Ammon's horn (tissue), 1 donor: ENCODE measurements around the gene POU2AF2.
"Not testable (repeated sequence)": the region's sequence is repeated elsewhere in the genome, so short reads cannot be mapped to it uniquely, and the experiment has no call there.

ENCODE experiments used
- DNase-seq: peaks from one replicate; pipeline ENCODE4 v3.0.0-alpha.2; 2016; ENCODE audit warnings: low spot score

POU2AF2 gene

GRCh38 chr11:111303461-111303860 lies 57.9 kb downstream of the POU2AF2 start:
- no peak for DNase-seq

GRCh38 chr11:111305162-111305802 lies 59.8 kb downstream of the POU2AF2 start:
- DNase-seq = no peak

GRCh38 chr11:111305876-111306275 lies 60.4 kb downstream of the POU2AF2 start:
- DNase-seq = no peak

- no peak for DNase-seq
These were observed 60.8 kb downstream of the POU2AF2 start for GRCh38 chr11:111306321-111306720.

- no peak for DNase-seq
These were observed 62.1 kb downstream of the POU2AF2 start for GRCh38 chr11:111307472-111308108.

- no peak for DNase-seq
These were observed 62.6 kb downstream of the POU2AF2 start for GRCh38 chr11:111308140-111308539.

GRCh38 chr11:111309215-111309915 lies 63.8 kb downstream of the POU2AF2 start:
- DNase-seq = no peak

- DNase-seq = no peak
These were observed 64.6 kb downstream of the POU2AF2 start for GRCh38 chr11:111310088-111310487.

GRCh38 chr11:111310723-111311122 lies 65.2 kb downstream of the POU2AF2 start:
- DNase-seq = no peak

GRCh38 chr11:111312076-111312475 lies 66.6 kb downstream of the POU2AF2 start:
- no peak for DNase-seq

- DNase-seq = no peak
These were observed 73.8 kb downstream of the POU2AF2 start for GRCh38 chr11:111319296-111319695.

- not testable (repeated sequence) for DNase-seq
These were observed 74.7 kb downstream of the POU2AF2 start for GRCh38 chr11:111320199-111320598.

- DNase-seq = no peak
These were observed 75.4 kb downstream of the POU2AF2 start for GRCh38 chr11:111320728-111321568.

GRCh38 chr11:111322534-111322933 lies 77.0 kb downstream of the POU2AF2 start:
- DNase-seq = no peak

- DNase-seq = peak; percentile 28
These were observed 78.8 kb downstream of the POU2AF2 start for GRCh38 chr11:111324277-111324720.

- no peak for DNase-seq
These were observed 79.7 kb downstream of the POU2AF2 start for GRCh38 chr11:111325259-111325658.

- DNase-seq = no peak
These were observed 81.3 kb downstream of the POU2AF2 start for GRCh38 chr11:111326824-111327223.

GRCh38 chr11:111327908-111328624 lies 82.5 kb downstream of the POU2AF2 start:
- DNase-seq = peak; percentile 24

GRCh38 chr11:111329306-111330204 lies 84.0 kb downstream of the POU2AF2 start:
- DNase-seq = peak; percentile 75

- no peak for DNase-seq
These were observed 84.8 kb downstream of the POU2AF2 start for GRCh38 chr11:111330234-111330893.
